GM12875 (cell line): Measurements from ENCODE around the gene SIPA1.

Experiments used
- H3K4me3 ChIP-seq: one replicate; pipeline ENCODE4 v1.5.1; 2011; ENCODE audit warnings: low read depth, low read length, control low read depth
- CTCF ChIP-seq: IDR thresholded peaks from 2 replicates; pipeline ENCODE4 v1.5.1; 2011; ENCODE audit warnings: low read depth, mild to moderate bottlenecking, control low read depth, inconsistent platforms, low read length, moderate library complexity, borderline replicate concordance; ENCODE audit not compliant: insufficient read depth

Gene SIPA1

GRCh38 chr11:65698205-65698604 is 60.3 kb downstream of the SIPA1 start:
- no peak overlapping the region for H3K4me3 ChIP-seq
- no peak for TF ChIP-seq CTCF

- H3K4me3 ChIP-seq, result no peak overlapping the region
- TF ChIP-seq CTCF, result no peak
Measured at GRCh38 chr11:65699306-65699705, 61.4 kb downstream of the SIPA1 start.

GRCh38 chr11:65700399-65700798 is 62.5 kb downstream of the SIPA1 start:
- TF ChIP-seq CTCF, result no peak
- no peak overlapping the region for H3K4me3 ChIP-seq
